ENCODE results near the gene NRG3.

Gene NRG3

GRCh38 chr10:82361256-82361655, 486.3 kb downstream of the NRG3 start:
- no peak overlapping the region for H3K4me3 ChIP-seq
- no peaks in the 10 kb centered on the region for H3K36me3 ChIP-seq (ENCODE audit: insufficient read depth, low read length)
- no peak overlapping the region for H3K27ac ChIP-seq
- no peak overlapping the region for H3K9ac ChIP-seq (ENCODE audit: insufficient read length)
- no peak for TF ChIP-seq FOXP2 (optimal IDR thresholded peaks at IDR 0.05; ENCODE audit: control extremely low read depth, extremely low read length, insufficient read depth)
- no peak for TF ChIP-seq POLR2AphosphoS5 (IDR thresholded peaks at IDR 0.05; ENCODE audit: borderline replicate concordance, low read depth, low read length)
- no peak for TF ChIP-seq EZH2 (IDR thresholded peaks at IDR 0.05)
- DNase-seq (ENCODE audit: low read depth, low spot score), result no peak
- no peaks in the 10 kb centered on the region for H3K9me3 ChIP-seq (ENCODE audit: low read depth, low read length)

- TF ChIP-seq POLR2AphosphoS5 (IDR thresholded peaks at IDR 0.05; ENCODE audit: borderline replicate concordance, low read depth, low read length) (no peak), EZH2 (IDR thresholded peaks at IDR 0.05) (no peak), FOXP2 (optimal IDR thresholded peaks at IDR 0.05; ENCODE audit: control extremely low read depth, extremely low read length, insufficient read depth) (no peak)
- Histone ChIP-seq H3K27ac (no peak overlapping the region), H3K36me3 (ENCODE audit: insufficient read depth, low read length) (no peaks in the 10 kb centered on the region), H3K9ac (ENCODE audit: insufficient read length) (no peak overlapping the region), H3K9me3 (ENCODE audit: low read depth, low read length) (no peaks in the 10 kb centered on the region), H3K4me3 (no peak overlapping the region)
- DNase-seq (ENCODE audit: low read depth, low spot score), result no peak
Measured at GRCh38 chr10:82377608-82378007, 502.6 kb downstream of the NRG3 start.

- no peaks in the 10 kb centered on the region for H3K36me3 ChIP-seq (ENCODE audit: insufficient read depth, low read length)
- H3K4me3 ChIP-seq, result no peak overlapping the region
- peak; percentile 12 for DNase-seq (ENCODE audit: low read depth, low spot score)
- no peak for TF ChIP-seq FOXP2 (optimal IDR thresholded peaks at IDR 0.05; ENCODE audit: control extremely low read depth, extremely low read length, insufficient read depth)
- no peak for TF ChIP-seq EZH2 (IDR thresholded peaks at IDR 0.05)
- TF ChIP-seq POLR2AphosphoS5 (IDR thresholded peaks at IDR 0.05; ENCODE audit: borderline replicate concordance, low read depth, low read length), result no peak
- H3K9ac ChIP-seq (ENCODE audit: insufficient read length), result no peak overlapping the region
- H3K27ac ChIP-seq, result no peak overlapping the region
- H3K9me3 ChIP-seq (ENCODE audit: low read depth, low read length), result no peaks in the 10 kb centered on the region
Measured at GRCh38 chr10:82378146-82378545, 503.2 kb downstream of the NRG3 start.

GRCh38 chr10:82383350-82383749, 508.4 kb downstream of the NRG3 start:
- DNase-seq (ENCODE audit: low read depth, low spot score), result no peak
- no peak overlapping the region for H3K4me3 ChIP-seq
- no peak for TF ChIP-seq EZH2 (IDR thresholded peaks at IDR 0.05)
- TF ChIP-seq POLR2AphosphoS5 (IDR thresholded peaks at IDR 0.05; ENCODE audit: borderline replicate concordance, low read depth, low read length), result no peak
- no peak for TF ChIP-seq FOXP2 (optimal IDR thresholded peaks at IDR 0.05; ENCODE audit: control extremely low read depth, extremely low read length, insufficient read depth)
- no peak overlapping the region for H3K27ac ChIP-seq
- no peak overlapping the region for H3K9ac ChIP-seq (ENCODE audit: insufficient read length)
- H3K36me3 ChIP-seq (ENCODE audit: insufficient read depth, low read length), result no peaks in the 10 kb centered on the region
- no peaks in the 10 kb centered on the region for H3K9me3 ChIP-seq (ENCODE audit: low read depth, low read length)

GRCh38 chr10:82390866-82391658, 516.1 kb downstream of the NRG3 start:
- TF ChIP-seq EZH2 (IDR thresholded peaks at IDR 0.05) (no peak), FOXP2 (optimal IDR thresholded peaks at IDR 0.05; ENCODE audit: control extremely low read depth, extremely low read length, insufficient read depth) (no peak), POLR2AphosphoS5 (IDR thresholded peaks at IDR 0.05; ENCODE audit: borderline replicate concordance, low read depth, low read length) (no peak)
- H3K9me3 ChIP-seq (ENCODE audit: low read depth, low read length), result no peaks in the 10 kb centered on the region
- no peaks in the 10 kb centered on the region for H3K36me3 ChIP-seq (ENCODE audit: insufficient read depth, low read length)
- DNase-seq (ENCODE audit: low read depth, low spot score), result no peak
- no peak overlapping the region for H3K9ac ChIP-seq (ENCODE audit: insufficient read length)
- H3K4me3 ChIP-seq, result no peak overlapping the region
- no peak overlapping the region for H3K27ac ChIP-seq

GRCh38 chr10:82391971-82392370, 517.0 kb downstream of the NRG3 start:
- Histone ChIP-seq H3K27ac (no peak overlapping the region), H3K36me3 (ENCODE audit: insufficient read depth, low read length) (no peaks in the 10 kb centered on the region), H3K9ac (ENCODE audit: insufficient read length) (no peak overlapping the region), H3K9me3 (ENCODE audit: low read depth, low read length) (no peaks in the 10 kb centered on the region), H3K4me3 (no peak overlapping the region)
- TF ChIP-seq FOXP2 (optimal IDR thresholded peaks at IDR 0.05; ENCODE audit: control extremely low read depth, extremely low read length, insufficient read depth), result no peak
- TF ChIP-seq EZH2 (IDR thresholded peaks at IDR 0.05), result no peak
- no peak for TF ChIP-seq POLR2AphosphoS5 (IDR thresholded peaks at IDR 0.05; ENCODE audit: borderline replicate concordance, low read depth, low read length)
- DNase-seq (ENCODE audit: low read depth, low spot score), result no peak

- H3K27ac ChIP-seq, result no peak overlapping the region
- DNase-seq (ENCODE audit: low read depth, low spot score), result no peak
- no peak overlapping the region for H3K4me3 ChIP-seq
- no peak for TF ChIP-seq POLR2AphosphoS5 (IDR thresholded peaks at IDR 0.05; ENCODE audit: borderline replicate concordance, low read depth, low read length)
- no peak for TF ChIP-seq FOXP2 (optimal IDR thresholded peaks at IDR 0.05; ENCODE audit: control extremely low read depth, extremely low read length, insufficient read depth)
- TF ChIP-seq EZH2 (IDR thresholded peaks at IDR 0.05), result no peak
- H3K36me3 ChIP-seq (ENCODE audit: insufficient read depth, low read length), result no peaks in the 10 kb centered on the region
- no peak overlapping the region for H3K9ac ChIP-seq (ENCODE audit: insufficient read length)
- no peaks in the 10 kb centered on the region for H3K9me3 ChIP-seq (ENCODE audit: low read depth, low read length)
Measured at GRCh38 chr10:82392533-82392932, 517.5 kb downstream of the NRG3 start.

- H3K9me3 ChIP-seq (ENCODE audit: low read depth, low read length), result no peaks in the 10 kb centered on the region
- DNase-seq (ENCODE audit: low read depth, low spot score), result no peak
- no peaks in the 10 kb centered on the region for H3K36me3 ChIP-seq (ENCODE audit: insufficient read depth, low read length)
- H3K9ac ChIP-seq (ENCODE audit: insufficient read length), result no peak overlapping the region
- TF ChIP-seq EZH2 (IDR thresholded peaks at IDR 0.05), result no peak
- TF ChIP-seq FOXP2 (optimal IDR thresholded peaks at IDR 0.05; ENCODE audit: control extremely low read depth, extremely low read length, insufficient read depth), result no peak
- no peak for TF ChIP-seq POLR2AphosphoS5 (IDR thresholded peaks at IDR 0.05; ENCODE audit: borderline replicate concordance, low read depth, low read length)
- H3K4me3 ChIP-seq, result no peak overlapping the region
- no peak overlapping the region for H3K27ac ChIP-seq
Measured at GRCh38 chr10:82394122-82394521, 519.1 kb downstream of the NRG3 start.

Measured in SK-N-MC (cell line).